ENCODE data around the gene LDLRAD4. TPM values are rescaled to one million over a fixed set of nuclear protein-coding genes. Genes with fewer than 3 reads are reported as not detected.

Gene LDLRAD4
- total RNA-seq, 1 donor from 2014 or later, result 24.7 TPM

- intact Hi-C loops (cut with micrococcal nuclease), result no loop called here
Observed at GRCh38 chr18:13366962-13367892, 148.7 kb downstream of the LDLRAD4 start.

GRCh38 chr18:13368080-13368813, 149.7 kb downstream of the LDLRAD4 start:
- intact Hi-C loops (cut with micrococcal nuclease), result no loop called here

GRCh38 chr18:13369353-13369752, 150.8 kb downstream of the LDLRAD4 start:
- intact Hi-C loops (cut with micrococcal nuclease), result no loop called here

GRCh38 chr18:13369756-13370510, 151.4 kb downstream of the LDLRAD4 start:
- intact Hi-C loops (cut with micrococcal nuclease), result no loop called here

GRCh38 chr18:13370995-13371625, 152.6 kb downstream of the LDLRAD4 start:
- intact Hi-C loops (cut with micrococcal nuclease), result no loop called here

GRCh38 chr18:13371689-13372418, 153.3 kb downstream of the LDLRAD4 start:
- intact Hi-C loops (cut with micrococcal nuclease), result no loop called here

GRCh38 chr18:13372531-13372951, 154.0 kb downstream of the LDLRAD4 start:
- intact Hi-C loops (cut with micrococcal nuclease), result no loop called here

GRCh38 chr18:13374096-13374467, 155.5 kb downstream of the LDLRAD4 start:
- intact Hi-C loops (cut with micrococcal nuclease), result loop anchor here (2.0 kb wide), 4 partner anchors 21 to 381 kb away; partner anchors contain the start of genes FAM210A and RNMT

GRCh38 chr18:13374468-13375301, 156.1 kb downstream of the LDLRAD4 start:
- intact Hi-C loops (cut with micrococcal nuclease), result loop anchor here (1.0 to 5.0 kb wide), 9 partner anchors 22 to 672 kb away; partner anchors contain the start of genes CEP76, FAM210A, PSMG2 and RNMT

GRCh38 chr18:13375302-13376255, 157.0 kb downstream of the LDLRAD4 start:
- intact Hi-C loops (cut with micrococcal nuclease), result loop anchor here (1.0 to 5.0 kb wide), 14 partner anchors 23 to 673 kb away; partner anchors contain the start of genes CEP76, FAM210A, PSMG2 and RNMT

- intact Hi-C loops (cut with micrococcal nuclease), result loop anchor here (1.0 to 5.0 kb wide), 8 partner anchors 89 to 674 kb away; partner anchors contain the start of genes CEP76 and PSMG2
Observed at GRCh38 chr18:13376298-13376840, 157.8 kb downstream of the LDLRAD4 start.

- intact Hi-C loops (cut with micrococcal nuclease), result loop anchor here (1.0 to 5.0 kb wide), 11 partner anchors 86 to 675 kb away; partner anchors contain the start of genes CEP76 and PSMG2
Observed at GRCh38 chr18:13376841-13377351, 158.3 kb downstream of the LDLRAD4 start.

GRCh38 chr18:13377496-13377895, 158.9 kb downstream of the LDLRAD4 start:
- intact Hi-C loops (cut with micrococcal nuclease), result loop anchor here (1.0 to 5.0 kb wide), 10 partner anchors 86 to 675 kb away; partner anchors contain the start of genes CEP76 and PSMG2

- intact Hi-C loops (cut with micrococcal nuclease), result loop anchor here (5.0 kb wide), 3 partner anchors 294 to 676 kb away; partner anchors contain the start of genes CEP76 and PSMG2
Observed at GRCh38 chr18:13378150-13378549, 159.6 kb downstream of the LDLRAD4 start.

- intact Hi-C loops (cut with micrococcal nuclease), result loop anchor here (5.0 kb wide), 3 partner anchors 293 to 677 kb away; partner anchors contain the start of genes CEP76 and PSMG2
Observed at GRCh38 chr18:13379062-13379865, 160.7 kb downstream of the LDLRAD4 start.
